GM18873 (cell line): ENCODE data around the gene OPN1MW3.
"Not testable (repeated sequence)": the region's sequence is repeated elsewhere in the genome, so short reads cannot be mapped to it uniquely, and the experiment has no call there.

ENCODE experiments used
- ATAC-seq: cut with Tn5 transposase; IDR thresholded peaks from one replicate; pipeline ENCODE4 v1.9.1; 2021; ENCODE audit warnings: mild to moderate bottlenecking, moderate library complexity, moderate number of reproducible peaks; ENCODE audit not compliant: unreplicated experiment, low FRiP score

The OPN1MW3 gene

GRCh38 chrX:154295664-154296310 lies 38.4 kb downstream of the OPN1MW3 start, which contains the start of gene TKTL1:
Gene TKTL1 (plus strand): TSS chrX:154295795. CDS start chrX:154295860, 65 bp downstream.
- no peak for ATAC-seq

- no peak for ATAC-seq
Measured at GRCh38 chrX:154296731-154297130, 39.3 kb downstream of the OPN1MW3 start.

- ATAC-seq, result no peak
Measured at GRCh38 chrX:154298312-154298711, 40.9 kb downstream of the OPN1MW3 start.

- ATAC-seq, result no peak
Measured at GRCh38 chrX:154300816-154301215, 43.4 kb downstream of the OPN1MW3 start.

GRCh38 chrX:154302998-154303397 lies 45.6 kb downstream of the OPN1MW3 start:
- not testable (repeated sequence) for ATAC-seq

- ATAC-seq, result no peak
Measured at GRCh38 chrX:154303476-154303875, 46.1 kb downstream of the OPN1MW3 start.

GRCh38 chrX:154304846-154305245 lies 47.5 kb downstream of the OPN1MW3 start:
- ATAC-seq, result no peak

GRCh38 chrX:154305541-154306205 lies 48.3 kb downstream of the OPN1MW3 start:
- no peak for ATAC-seq

- no peak for ATAC-seq
Measured at GRCh38 chrX:154307202-154307601, 49.8 kb downstream of the OPN1MW3 start.

GRCh38 chrX:154308108-154308946 lies 50.9 kb downstream of the OPN1MW3 start:
- no peak for ATAC-seq

- no peak for ATAC-seq
Measured at GRCh38 chrX:154309041-154309775, 51.8 kb downstream of the OPN1MW3 start.

GRCh38 chrX:154310616-154311536 lies 53.5 kb downstream of the OPN1MW3 start:
- no peak for ATAC-seq

- ATAC-seq, result no peak
Measured at GRCh38 chrX:154312116-154312515, 54.7 kb downstream of the OPN1MW3 start.

- ATAC-seq, result no peak
Measured at GRCh38 chrX:154313147-154313546, 55.8 kb downstream of the OPN1MW3 start.

GRCh38 chrX:154315416-154315815 lies 58.0 kb downstream of the OPN1MW3 start:
- no peak for ATAC-seq

GRCh38 chrX:154317391-154317995 lies 60.1 kb downstream of the OPN1MW3 start:
- ATAC-seq, result no peak

- ATAC-seq, result no peak
Measured at GRCh38 chrX:154320406-154320805, 63.0 kb downstream of the OPN1MW3 start.
